K562 (cell line): ENCODE measurements around the gene CPTP. TPM values are rescaled to one million over a fixed set of nuclear protein-coding genes. Genes with fewer than 3 reads are reported as not detected.
A peak's percentile ranks its signal among the peaks of the same experiment; 100 is the strongest.

Experiments
- CAMTA2 ChIP-seq: fragments of 250-450 bp; sonication (Bioruptor Pico); conservative IDR thresholded peaks from 2 replicates; pipeline ENCODE4 v1.5.1; 2022
- CBFB ChIP-seq: sonication (generic); formaldehyde crosslinking; IDR thresholded peaks from 2 replicates; pipeline ENCODE4 v1.4.0; 2020; ENCODE audit warnings: mild to moderate bottlenecking, missing genetic modification reagents
- ELK1 ChIP-seq: sonication (generic); formaldehyde crosslinking; IDR thresholded peaks from 2 replicates; pipeline ENCODE4 v1.8.1; 2022; ENCODE audit warnings: missing genetic modification reagents
- FOXK2 ChIP-seq, 2 experiments: fragments of 450-650 bp; IDR thresholded peaks in 1 of 2; conservative IDR thresholded peaks in 1 of 2; 2 replicates each; pipeline ENCODE4 v1.6.1; 2016; ENCODE audit warnings: low read depth in 2 of 2, mild to moderate bottlenecking in 1 of 2
- GATA2 ChIP-seq: sonication (generic); formaldehyde crosslinking; IDR thresholded peaks from 2 replicates; pipeline ENCODE4 v1.4.0; 2020; ENCODE audit warnings: mild to moderate bottlenecking, missing genetic modification reagents
- GTF2F1 ChIP-seq: IDR thresholded peaks from 2 replicates; pipeline ENCODE4 v1.6.1; 2011; ENCODE audit warnings: low read depth, low read length, improper control_type of control experiment
- HNRNPUL1 ChIP-seq: fragments of 200-400 bp; formaldehyde crosslinking; IDR thresholded peaks from 2 replicates; pipeline ENCODE4 v1.6.1; 2017; ENCODE audit warnings: low read length
- NELFE ChIP-seq: IDR thresholded peaks from 2 replicates; pipeline ENCODE4 v1.6.1; 2011; ENCODE audit warnings: mild to moderate bottlenecking; ENCODE audit not compliant: insufficient read depth, insufficient read length
- NFE2L1 ChIP-seq: fragments of 450-650 bp; IDR thresholded peaks from 2 replicates; pipeline ENCODE4 v1.6.1; 2016; ENCODE audit warnings: missing genetic modification characterization, low read depth, mild to moderate bottlenecking, missing compliant biosample characterization, moderate library complexity, borderline replicate concordance
- NR0B1 ChIP-seq: fragments of 450-650 bp; IDR thresholded peaks from one replicate; pipeline ENCODE4 v1.6.1; 2018; ENCODE audit warnings: mild to moderate bottlenecking, moderate library complexity; ENCODE audit not compliant: partially characterized antibody
- NR2C2 ChIP-seq, 2 experiments: fragments of 200-800 bp in 1 of 2; sonication (Bioruptor generic) in 1 of 2; sonication (generic) in 1 of 2; formaldehyde crosslinking in 1 of 2; IDR thresholded peaks; 2 replicates each; pipeline versions ENCODE4 v1.6.1 to v1.8.0; 2016 to 2022; ENCODE audit warnings: mild to moderate bottlenecking in 1 of 2, missing compliant biosample characterization in 1 of 2, missing genetic modification characterization in 1 of 2, missing genetic modification reagents in 1 of 2
- NR2F6 ChIP-seq: fragments of 450-650 bp; formaldehyde crosslinking; IDR thresholded peaks from 2 replicates; pipeline ENCODE4 v1.4.0; 2020; ENCODE audit warnings: mild to moderate bottlenecking
- NR4A1 ChIP-seq, 2 experiments: fragments of 250-450 bp in 1 of 2; fragments of 450-650 bp in 1 of 2; sonication (Bioruptor Pico) in 1 of 2; IDR thresholded peaks; 2 replicates each; pipeline versions ENCODE4 v1.4.0 to v1.6.1; 2016 to 2020; ENCODE audit warnings: mild to moderate bottlenecking in 2 of 2, missing compliant biosample characterization in 1 of 2, missing genetic modification characterization in 1 of 2, moderate library complexity in 1 of 2
- POLR2G ChIP-seq: fragments of 200-400 bp; formaldehyde crosslinking; IDR thresholded peaks from 2 replicates; pipeline ENCODE4 v1.6.1; 2017; ENCODE audit warnings: low read depth, mild to moderate bottlenecking, antibody characterized with exemption, low read length, moderate library complexity
- POU5F1 ChIP-seq: fragments of 150-350 bp; IDR thresholded peaks from 2 replicates; pipeline ENCODE4 v1.6.1; 2014; ENCODE audit warnings: borderline replicate concordance, low read length, low read depth, mild to moderate bottlenecking; ENCODE audit not compliant: partially characterized antibody
- RBM17 ChIP-seq: fragments of 200-400 bp; formaldehyde crosslinking; IDR thresholded peaks from 2 replicates; pipeline ENCODE4 v1.6.1; 2017; ENCODE audit warnings: low read depth, mild to moderate bottlenecking, low read length, borderline replicate concordance
- RBM22 ChIP-seq: fragments of 200-400 bp; formaldehyde crosslinking; IDR thresholded peaks from 2 replicates; pipeline ENCODE4 v1.6.1; 2018; ENCODE audit warnings: low read length, low read depth; ENCODE audit not compliant: poor library complexity, severe bottlenecking
- RHOXF2B ChIP-seq: fragments of 250-450 bp; sonication (Bioruptor Pico); conservative IDR thresholded peaks from 2 replicates; pipeline ENCODE4 v1.5.1; 2021
- STAG1 ChIP-seq: sonication (generic); formaldehyde crosslinking; IDR thresholded peaks from 2 replicates; pipeline ENCODE4 v1.5.0; 2020; ENCODE audit warnings: missing genetic modification reagents, borderline replicate concordance
- TAF1 ChIP-seq: IDR thresholded peaks from 2 replicates; pipeline ENCODE4 v1.6.1; 2011; ENCODE audit warnings: mild to moderate bottlenecking, low read length, moderate library complexity; ENCODE audit not compliant: insufficient read depth, control insufficient read depth, severe bottlenecking; ENCODE audit errors: extremely low read depth
- ZBTB43 ChIP-seq: sonication (generic); formaldehyde crosslinking; IDR thresholded peaks from 2 replicates; pipeline ENCODE4 v1.8.0; 2023; ENCODE audit warnings: mild to moderate bottlenecking, missing genetic modification reagents
- ZC3H11A ChIP-seq: IDR thresholded peaks from 2 replicates; pipeline ENCODE4 v1.6.1; 2012; ENCODE audit warnings: low read depth, low read length, improper control_type of control experiment
- ZFP1 ChIP-seq: fragments of 450-650 bp; formaldehyde crosslinking; IDR thresholded peaks from 2 replicates; pipeline ENCODE4 v1.4.0; 2020; ENCODE audit warnings: mild to moderate bottlenecking, mixed read lengths
- polyA plus RNA-seq, 8 experiments: library from polyadenylated mRNA; depleted of rRNA in 4 of 8; stranded (reverse) in 5 of 8; unstranded in 3 of 8; fragments of >200 nt; fragmentation: Nextera tagmentation in 2 of 8; fragmentation: Illumina TruSeq in 1 of 8; extraction: Ambion mirVana in 2 of 8; extraction: Trizol in 1 of 8; gene quantifications; 2 replicates each; pipeline versions ENCODE4 v1.2.1 to v1.2.3, GENCODE V29; 2011 to 2014; ENCODE audit warnings: inconsistent platforms in 1 of 8, missing spikeins in 1 of 8
- total RNA-seq, 7 experiments: library from RNA; depleted of rRNA in 6 of 7; stranded (reverse); fragments of >200 nt in 6 of 7; fragmentation: Illumina TruSeq in 2 of 7; extraction: Trizol in 2 of 7; gene quantifications; 2 replicates each; pipeline versions ENCODE4 v1.2.1 to v1.2.3, GENCODE V29; 2011 to 2021; ENCODE audit warnings: low replicate concordance in 1 of 7

CPTP gene
- total and polyA plus RNA-seq, 9 of the 15 experiments (the other 6 are each of a cell fraction or from before 2014, with no cell fraction given), result 0.11 to 25.8 (median 3.5) TPM

GRCh38 chr1:1373815-1374588, 49.4 kb downstream of the CPTP start (continued):
- TF ChIP-seq FOXK2 (conservative IDR thresholded peaks at IDR 0.05 in 1 of 2, IDR thresholded peaks at IDR 0.05 in 1 of 2; ENCODE audit: low read depth in 2 of 2) (no peak), TAF1 (no peak), HNRNPUL1 (no peak), CBFB (CRISPR knock-in tag) (no peak), NFE2L1 (tag) (no peak), RHOXF2B (CRISPR knock-in tag) (no peak), NR4A1 (CRISPR knock-in tag; IDR thresholded peaks at IDR 0.05) (no peak), NR4A1 (tag; IDR thresholded peaks at IDR 0.05) (no peak), POU5F1 (no peak), CAMTA2 (CRISPR knock-in tag) (no peak), ELK1 (no peak), POLR2G (peak; percentile 17), ZC3H11A (no peak), ZFP1 (CRISPR knock-in tag) (no peak), ZBTB43 (CRISPR knock-in tag) (0 out of 2 replicates have a peak, but pooled peaks have one; percentile 47), RBM17 (no peak), NR2F6 (CRISPR knock-in tag) (no peak), GATA2 (CRISPR knock-in tag) (no peak), NELFE (no peak), STAG1 (CRISPR knock-in tag) (no peak), RBM22 (no peak), GTF2F1 (no peak), NR0B1 (no peak), NR2C2 (CRISPR knock-in tag; IDR thresholded peaks at IDR 0.05) (no peak), NR2C2 (tag; IDR thresholded peaks at IDR 0.05) (no peak)
